OCI-LY1 (cell line): ENCODE data around the gene EXOC7.
A peak's percentile ranks its signal among the peaks of the same experiment; 100 is the strongest.
"Not testable (repeated sequence)": the region's sequence is repeated elsewhere in the genome, so short reads cannot be mapped to it uniquely, and the experiment has no call there.

Source experiments
- H2AFZ ChIP-seq: fragments of 200-600 bp; sonication (generic), shearing (Covaris generic); 2 replicates; pipeline ENCODE4 v1.6.0; 2014; ENCODE audit warnings: antibody characterized with exemption, mild to moderate bottlenecking, low read length
- H3F3A ChIP-seq: fragments of 200-600 bp; sonication (generic), shearing (Covaris generic); 2 replicates; pipeline ENCODE4 v1.6.0; 2014; ENCODE audit warnings: mild to moderate bottlenecking, antibody characterized with exemption, low read length, moderate library complexity; ENCODE audit not compliant: insufficient read depth
- H3K27ac ChIP-seq: fragments of 200-600 bp; sonication (generic); 2 replicates; pipeline ENCODE4 v1.5.1; 2014; ENCODE audit warnings: low read length, mixed run types, mild to moderate bottlenecking, low read depth; ENCODE audit not compliant: poor library complexity, severe bottlenecking
- H3K27me3 ChIP-seq: fragments of 200-600 bp; sonication (generic); 2 replicates; pipeline ENCODE4 v1.6.0; 2014; ENCODE audit warnings: antibody characterized with exemption, mild to moderate bottlenecking, low read length, moderate library complexity; ENCODE audit not compliant: insufficient read depth
- H3K36me3 ChIP-seq: fragments of 200-600 bp; sonication (generic); 2 replicates; pipeline ENCODE4 v1.6.1; 2014; ENCODE audit warnings: mild to moderate bottlenecking, antibody characterized with exemption, low read length, moderate library complexity, mixed read lengths; ENCODE audit not compliant: insufficient read depth
- H3K4me1 ChIP-seq: fragments of 200-600 bp; sonication (generic); 2 replicates; pipeline ENCODE4 v1.5.1; 2014; ENCODE audit warnings: mild to moderate bottlenecking, low read length, moderate library complexity; ENCODE audit not compliant: insufficient read depth, severe bottlenecking
- H3K4me2 ChIP-seq: fragments of 200-600 bp; sonication (generic), shearing (Covaris generic); 2 replicates; pipeline ENCODE4 v1.6.1; 2014; ENCODE audit warnings: low read length
- H3K4me3 ChIP-seq: fragments of 200-600 bp; sonication (generic); 2 replicates; pipeline ENCODE4 v1.5.1; 2014; ENCODE audit warnings: low read length, low read depth, mild to moderate bottlenecking, mixed read lengths; ENCODE audit not compliant: poor library complexity, severe bottlenecking
- H3K79me2 ChIP-seq: fragments of 200-600 bp; shearing (Covaris generic); 2 replicates; pipeline ENCODE4 v1.6.1; 2016; ENCODE audit warnings: mixed run types, low read length, mixed read lengths; ENCODE audit not compliant: insufficient read depth
- H3K9ac ChIP-seq: fragments of 200-600 bp; sonication (generic), shearing (Covaris generic); 2 replicates; pipeline ENCODE4 v1.6.1; 2014; ENCODE audit warnings: mild to moderate bottlenecking, low read length, mixed read lengths
- H3K9me2 ChIP-seq: fragments of 200-600 bp; sonication (generic), shearing (Covaris generic); 2 replicates; pipeline ENCODE4 v1.6.1; 2014; ENCODE audit warnings: low read depth, mild to moderate bottlenecking, low read length, mixed read lengths
- H3K9me3 ChIP-seq: fragments of 200-600 bp; shearing (Covaris generic); 2 replicates; pipeline ENCODE4 v1.6.1; 2014; ENCODE audit warnings: low read length, mixed read lengths
- H4K20me1 ChIP-seq: fragments of 200-600 bp; sonication (generic), shearing (Covaris generic); 2 replicates; pipeline ENCODE4 v1.6.0; 2016; ENCODE audit warnings: mild to moderate bottlenecking, low read length; ENCODE audit not compliant: insufficient read depth
- CTCF ChIP-seq: fragments of 200-600 bp; sonication (generic), shearing (Covaris generic); IDR thresholded peaks from 2 replicates; pipeline ENCODE4 v1.5.1; 2017; ENCODE audit warnings: mild to moderate bottlenecking, antibody characterized with exemption, low read length, moderate library complexity, mixed read lengths
- EZH2 ChIP-seq: fragments of 200-600 bp; sonication (generic), shearing (Covaris generic); IDR thresholded peaks from 2 replicates; pipeline ENCODE4 v1.8.0; 2017; ENCODE audit warnings: borderline replicate concordance, mixed run types, mild to moderate bottlenecking, antibody characterized with exemption, low read length, moderate library complexity, mixed read lengths

EXOC7 gene

GRCh38 chr17:76065775-76066174 is 37.8 kb downstream of the EXOC7 start:
- Histone ChIP-seq H3K9ac (no peak overlapping the region), H3K9me3 (no peaks in the 10 kb centered on the region), H3K9me2 (no peaks in the 10 kb centered on the region), H3K27me3 (no peaks in the 10 kb centered on the region), H3K4me1 (peaks cover 22% of the 10 kb centered on the region), H3K36me3 (peaks cover 64% of the 10 kb centered on the region), H3K4me2 (no peak overlapping the region), H3F3A (no peaks in the 10 kb centered on the region), H3K27ac (no peak overlapping the region), H3K4me3 (no peak overlapping the region), H4K20me1 (no peaks in the 10 kb centered on the region), H2AFZ (no peak overlapping the region), H3K79me2 (no peaks in the 10 kb centered on the region)
- TF ChIP-seq EZH2: no peak
- no peak for TF ChIP-seq CTCF

- peaks cover 14% of the 10 kb centered on the region for H3K4me1 ChIP-seq
- no peaks in the 10 kb centered on the region for H3K9me3 ChIP-seq
- H2AFZ ChIP-seq: no peak overlapping the region
- H4K20me1 ChIP-seq: no peaks in the 10 kb centered on the region
- H3F3A ChIP-seq: no peaks in the 10 kb centered on the region
- peak overlapping the region; percentile 58 for H3K27ac ChIP-seq
- peak overlapping the region; percentile 44; the same call in 1 of the 2 replicates for H3K4me2 ChIP-seq
- H3K27me3 ChIP-seq: no peaks in the 10 kb centered on the region
- peaks cover 77% of the 10 kb centered on the region for H3K36me3 ChIP-seq
- H3K79me2 ChIP-seq: no peaks in the 10 kb centered on the region
- H3K9ac ChIP-seq: peak overlapping the region; percentile 25; the same call in 1 of the 2 replicates
- TF ChIP-seq CTCF: no peak
- no peak for TF ChIP-seq EZH2
- no peaks in the 10 kb centered on the region for H3K9me2 ChIP-seq
- no peak overlapping the region for H3K4me3 ChIP-seq
These were observed 39.6 kb downstream of the EXOC7 start for GRCh38 chr17:76063875-76064546.

GRCh38 chr17:76058264-76058663 is 45.3 kb downstream of the EXOC7 start:
- not testable (repeated sequence) for H2AFZ ChIP-seq

GRCh38 chr17:76056882-76057281 is 46.7 kb downstream of the EXOC7 start:
- Histone ChIP-seq H3K9me2 (no peaks in the 10 kb centered on the region), H3K36me3 (peaks cover 76% of the 10 kb centered on the region), H3K4me1 (no peaks in the 10 kb centered on the region), H3K79me2 (no peaks in the 10 kb centered on the region), H3K9me3 (no peaks in the 10 kb centered on the region), H3F3A (no peaks in the 10 kb centered on the region), H3K4me2 (no peak overlapping the region), H2AFZ (no peak overlapping the region), H4K20me1 (no peaks in the 10 kb centered on the region), H3K27me3 (no peaks in the 10 kb centered on the region), H3K9ac (no peak overlapping the region), H3K27ac (no peak overlapping the region), H3K4me3 (no peak overlapping the region)
- TF ChIP-seq CTCF (0 out of 2 replicates have a peak, but pooled peaks have one; percentile 6), EZH2 (no peak)

More at GRCh38 chr17:76058264-76058663, 45.3 kb downstream of the EXOC7 start:
- not testable (repeated sequence) for H3K79me2 ChIP-seq, H3K9ac ChIP-seq, H3K4me1 ChIP-seq, H3F3A ChIP-seq, H3K9me3 ChIP-seq, H4K20me1 ChIP-seq, H3K4me2 ChIP-seq, H3K27ac ChIP-seq, H3K4me3 ChIP-seq, H3K27me3 ChIP-seq, H3K9me2 ChIP-seq
- peaks cover 80% of the 10 kb centered on the region for H3K36me3 ChIP-seq
